Pancreas (tissue), 10 donors: Measurements from ENCODE around the gene GABRA5. TPM values are rescaled to one million over a fixed set of nuclear protein-coding genes. Genes with fewer than 3 reads are reported as not detected.

Experiments used
- ATAC-seq, 4 donors: fragments of 200-7000 bp; cut with Tn5 transposase; one replicate each; pipeline versions ENCODE4 v1.8.0 to v1.9.1; 2020; ENCODE audit warnings: mild to moderate bottlenecking in 4 of 4, moderate library complexity in 4 of 4
- DNase-seq, 6 donors: peaks; one replicate each; pipeline ENCODE4 v3.0.0-alpha.2; 2020
- FAIRE-seq: peaks from 2 replicates; lab custom pipeline; 2012; peaks lifted over from hg19 to GRCh38; lab: Jason Lieb, UNC
- H3K27ac ChIP-seq, 4 donors: fragments of 200-600 bp; sonication (generic); 1 replicate in 3 of 4; 2 replicates in 1 of 4; pipeline versions ENCODE4 v1.5.0 to v1.8.0; 2020
- H3K27me3 ChIP-seq, 4 donors: fragments of 200-600 bp; one replicate each; pipeline ENCODE4 v1.8.0; 2021
- H3K36me3 ChIP-seq, 3 donors: fragments of 200-600 bp; sonication (generic) in 1 of 3; one replicate each; pipeline versions ENCODE4 v1.5.0 to v1.8.0; 2020 to 2021
- H3K4me1 ChIP-seq, 3 donors: fragments of 200-600 bp; one replicate each; pipeline ENCODE4 v1.8.0; 2021
- H3K4me3 ChIP-seq, 4 donors: fragments of 200-600 bp; sonication (generic) in 2 of 4; one replicate each; pipeline versions ENCODE4 v1.5.0 to v1.8.0; 2020 to 2021
- H3K9me3 ChIP-seq, 4 donors: fragments of 200-600 bp; one replicate each; pipeline ENCODE4 v1.8.0; 2021
- CTCF ChIP-seq, 4 donors: fragments of 200-600 bp; sonication (generic) in 3 of 4; IDR thresholded peaks; one replicate each; pipeline versions ENCODE4 v1.5.0 to v1.8.0; 2021; ENCODE audit warnings: antibody characterized with exemption in 4 of 4
- WGBS, 2 donors: extraction: QIAGEN DNeasy Blood & Tissue Kit; methylation state at CpG; one replicate each; pipeline ENCODE4 v1.1.7; 2013; 5-methylcytosine and 5-hydroxymethylcytosine counted together
- intact Hi-C, 3 donors: fragments of 100-400 bp; cut with DNase I; formaldehyde crosslinking; loops; one replicate each; pipeline versions ENCODE4 v1.11.1 to v1.14.2; 2022
- polyA plus RNA-seq, 2 donors: library from polyadenylated mRNA; stranded (reverse); fragments of 200-250 nt; gene quantifications; one replicate each; pipeline ENCODE4 v1.2.3, GENCODE V29; 2013
- total RNA-seq, 6 donors: library from RNA; stranded (reverse); fragmentation: NEBNext Ultra II Directional in 4 of 6; extraction: Animal tissue kit (Norgen Biotek cat#: 25700) in 4 of 6; gene quantifications; one replicate each; pipeline versions ENCODE4 v1.2.1 to v1.2.4, GENCODE V29; 2021 to 2023
- donor health status: healthy with polysubstance abuse.
- donor health status: DM: no; HTN: no; CAD: no; lungs with moderate emphysema.
- donor health status: DM: no; HTN: no; CAD: no.
- donor health status: control.
- donor health status: control.
- donor health status: Bipolar disorder and iron deficiency.
- donor health status: DM: yes; HTN: yes; CAD: no.
- donor health status: DM: no; HTN: no; CAD: no.
- donor health status: DM: no; HTN: no; CAD: no.
- donor health status: DM: yes; HTN: yes; CAD: no.

The GABRA5 gene
- total and polyA plus RNA-seq, 8 donors, result 0.16 to 0.52 (median 0.28) TPM; not detected in 4

DNA sequence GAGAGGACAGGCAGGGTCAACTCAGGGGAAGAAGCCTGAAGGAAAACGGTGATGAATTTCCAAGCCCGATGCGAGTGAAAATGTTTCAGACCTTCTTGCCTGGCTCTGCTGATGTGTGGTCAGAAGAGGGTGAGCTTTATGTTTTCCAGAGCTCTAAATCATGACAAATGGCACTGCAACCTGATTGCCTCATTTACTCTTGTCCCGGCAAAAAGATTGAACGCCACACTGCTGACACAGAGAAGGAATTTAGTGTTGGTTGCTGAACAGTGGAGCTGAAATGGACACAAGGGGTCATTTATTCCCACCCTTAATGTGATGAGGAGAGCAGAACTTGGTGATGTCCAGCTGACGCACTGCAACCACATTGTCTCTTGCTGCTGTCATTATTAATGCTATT lies 68.0 kb downstream of the GABRA5 start:
- ATAC-seq, result no peak
- intact Hi-C loops, result no loop called here
- H3K4me3 ChIP-seq, result no peak overlapping the region
- 59 to 81% methylated on average over 6 of the region's 6 CpGs for WGBS, 2 donors
- no peaks in the 10 kb centered on the region for H3K36me3 ChIP-seq
- no peaks in the 10 kb centered on the region for H3K9me3 ChIP-seq
- no peak for TF ChIP-seq CTCF (IDR thresholded peaks at IDR 0.05)
- no peak for FAIRE-seq
- no peak for DNase-seq
- H3K4me1 ChIP-seq, result no peaks in the 10 kb centered on the region
- no peaks in the 10 kb centered on the region for H3K27me3 ChIP-seq
- no peak overlapping the region for H3K27ac ChIP-seq

- no peaks in the 10 kb centered on the region for H3K27me3 ChIP-seq
- TF ChIP-seq CTCF (IDR thresholded peaks at IDR 0.05), result no peak
- FAIRE-seq (no peak), DNase-seq (no peak), ATAC-seq (no peak)
- H3K4me3 ChIP-seq, result no peak overlapping the region
- H3K27ac ChIP-seq, result no peak overlapping the region
- no peaks in the 10 kb centered on the region for H3K36me3 ChIP-seq
- no peaks in the 10 kb centered on the region for H3K9me3 ChIP-seq
- 76 to 84% methylated on average over 12 of the region's 12 CpGs for WGBS, 2 donors
- H3K4me1 ChIP-seq, result no peaks in the 10 kb centered on the region
- intact Hi-C loops, result no loop called here
Observed at GRCh38 chr15:26935322-26935721, 68.5 kb downstream of the GABRA5 start.

- FAIRE-seq (no peak), ATAC-seq (no peak), DNase-seq (no peak)
- Histone ChIP-seq H3K4me1 (no peaks in the 10 kb centered on the region), H3K36me3 (no peaks in the 10 kb centered on the region), H3K27ac (no peak overlapping the region), H3K9me3 (no peaks in the 10 kb centered on the region), H3K27me3 (no peaks in the 10 kb centered on the region), H3K4me3 (no peak overlapping the region)
- TF ChIP-seq CTCF (IDR thresholded peaks at IDR 0.05), result no peak
- 64 to 72% methylated on average over 5 of the region's 5 CpGs for WGBS, 2 donors
- intact Hi-C loops, result no loop called here
Observed at GRCh38 chr15:26936502-26936901, 69.6 kb downstream of the GABRA5 start.

GRCh38 chr15:26937134-26937533 lies 70.3 kb downstream of the GABRA5 start:
- DNase-seq (no peak), ATAC-seq (no peak), FAIRE-seq (no peak)
- Histone ChIP-seq H3K9me3 (no peaks in the 10 kb centered on the region), H3K36me3 (no peaks in the 10 kb centered on the region), H3K27me3 (no peaks in the 10 kb centered on the region), H3K4me1 (no peaks in the 10 kb centered on the region), H3K4me3 (no peak overlapping the region), H3K27ac (no peak overlapping the region)
- intact Hi-C loops, result no loop called here
- 67 to 86% methylated on average over 13 of the region's 13 CpGs for WGBS, 2 donors
- no peak for TF ChIP-seq CTCF (IDR thresholded peaks at IDR 0.05)

GRCh38 chr15:26939398-26939797 lies 72.5 kb downstream of the GABRA5 start:
- no peak for TF ChIP-seq CTCF (IDR thresholded peaks at IDR 0.05)
- H3K27me3 ChIP-seq, result no peaks in the 10 kb centered on the region
- H3K4me3 ChIP-seq, result no peak overlapping the region
- intact Hi-C loops, result no loop called here
- H3K4me1 ChIP-seq, result no peaks in the 10 kb centered on the region
- ATAC-seq, result no peak
- H3K9me3 ChIP-seq, result no peaks in the 10 kb centered on the region
- H3K36me3 ChIP-seq, result no peaks in the 10 kb centered on the region
- no peak for FAIRE-seq
- no peak for DNase-seq
- H3K27ac ChIP-seq, result no peak overlapping the region
- WGBS, 2 donors, result 41 to 48% methylated on average over 5 of the region's 5 CpGs
